Measurements from ENCODE around the gene AUP1.
"Not testable (repeated sequence)": the region's sequence is repeated elsewhere in the genome, so short reads cannot be mapped to it uniquely, and the experiment has no call there.

The AUP1 gene

GRCh38 chr2:74483675-74484164 lies 45.8 kb downstream of the AUP1 start:
- in situ Hi-C loops (cut with HindIII; ENCODE audit: low pct_ligation_motif_present, low pct_unique_long_range_greater_than_20kb, low sequenced_read_pairs): not testable (repeated sequence)

GRCh38 chr2:74482801-74483674 lies 46.5 kb downstream of the AUP1 start, which contains the start of the genes CCDC142 and TTC31:
Gene CCDC142 (minus strand): TSS chr2:74482998. CDS start chr2:74482837, 161 bp downstream.
Gene TTC31 (plus strand): TSS chr2:74483081. CDS start chr2:74483096, 15 bp downstream.
- peak; percentile 96 for DNase-seq
- in situ Hi-C loops (cut with HindIII; ENCODE audit: low pct_ligation_motif_present, low pct_unique_long_range_greater_than_20kb, low sequenced_read_pairs): no loop called here

More at GRCh38 chr2:74483675-74484164, 45.8 kb downstream of the AUP1 start:
- DNase-seq: not testable (repeated sequence)

GRCh38 chr2:74481961-74482800 lies 47.3 kb downstream of the AUP1 start:
- no peak for DNase-seq
- in situ Hi-C loops (cut with HindIII; ENCODE audit: low pct_ligation_motif_present, low pct_unique_long_range_greater_than_20kb, low sequenced_read_pairs): no loop called here

- no peak for DNase-seq
- in situ Hi-C loops (cut with HindIII; ENCODE audit: low pct_ligation_motif_present, low pct_unique_long_range_greater_than_20kb, low sequenced_read_pairs): no loop called here
Measured at GRCh38 chr2:74481431-74481830, 48.1 kb downstream of the AUP1 start.

Measured in ACHN (cell line).